ENCODE data around the gene FDXACB1. TPM values are rescaled to one million over a fixed set of nuclear protein-coding genes. Genes with fewer than 3 reads are reported as not detected.

The FDXACB1 gene
- total RNA-seq = 4.3 and 4.7 TPM in 2 replicates

- intact Hi-C loops (cut with micrococcal nuclease) = loop anchor here (1.0 to 10.0 kb wide), 14 partner anchors 9 to 1894 kb away; partner anchors contain the start of genes DLAT, NKAPD1, PIH1D2 and POU2AF1
Observed at GRCh38 chr11:111878849-111879636, at the start of gene FDXACB1, which contains the start of gene CFAP68. Gene FDXACB1 (minus strand): TSS chr11:111879165. CDS start chr11:111879132, 33 bp downstream. Gene CFAP68 (plus strand): TSS chr11:111879541. CDS start chr11:111879561, 20 bp downstream.

- intact Hi-C loops (cut with micrococcal nuclease) = loop anchor here (1.0 to 5.0 kb wide), 13 partner anchors 10 to 1391 kb away; partner anchors contain the start of genes ALG9, CFAP68, DLAT and FDXACB1
Observed at GRCh38 chr11:111926505-111927391, 47.8 kb upstream of the FDXACB1 start.

GRCh38 chr11:111925953-111926352 is 47.0 kb upstream of the FDXACB1 start:
- intact Hi-C loops (cut with micrococcal nuclease) = loop anchor here (1.0 to 5.0 kb wide), 6 partner anchors 47 to 1391 kb away; partner anchors contain the start of genes ALG9, CFAP68, FDXACB1 and PPP2R1B

- intact Hi-C loops (cut with micrococcal nuclease) = no loop called here
Observed at GRCh38 chr11:111923951-111924350, 45.0 kb upstream of the FDXACB1 start.

- intact Hi-C loops (cut with micrococcal nuclease) = no loop called here
Observed at GRCh38 chr11:111923351-111923788, 44.4 kb upstream of the FDXACB1 start.

GRCh38 chr11:111922803-111923202 is 43.8 kb upstream of the FDXACB1 start:
- intact Hi-C loops (cut with micrococcal nuclease) = no loop called here

GRCh38 chr11:111921541-111922230 is 42.7 kb upstream of the FDXACB1 start:
- intact Hi-C loops (cut with micrococcal nuclease) = no loop called here

GRCh38 chr11:111920908-111921307 is 41.9 kb upstream of the FDXACB1 start:
- intact Hi-C loops (cut with micrococcal nuclease) = no loop called here

GRCh38 chr11:111918390-111919256 is 39.7 kb upstream of the FDXACB1 start, which contains the start of gene C11orf52:
Gene C11orf52 (plus strand): TSS chr11:111918913. CDS start chr11:111918973, 60 bp downstream.
- intact Hi-C loops (cut with micrococcal nuclease) = no loop called here

GRCh38 chr11:111917788-111918187 is 38.8 kb upstream of the FDXACB1 start:
- intact Hi-C loops (cut with micrococcal nuclease) = no loop called here

GRCh38 chr11:111917312-111917711 is 38.3 kb upstream of the FDXACB1 start:
- intact Hi-C loops (cut with micrococcal nuclease) = no loop called here

GRCh38 chr11:111916768-111917167 is 37.8 kb upstream of the FDXACB1 start:
- intact Hi-C loops (cut with micrococcal nuclease) = no loop called here

GRCh38 chr11:111913997-111914396 is 35.0 kb upstream of the FDXACB1 start:
- intact Hi-C loops (cut with micrococcal nuclease) = no loop called here

GRCh38 chr11:111913031-111913861 is 34.3 kb upstream of the FDXACB1 start:
- intact Hi-C loops (cut with micrococcal nuclease) = no loop called here

GRCh38 chr11:111912535-111912934 is 33.6 kb upstream of the FDXACB1 start, which contains the start of gene HSPB2:
Gene HSPB2 (plus strand): TSS chr11:111912734. CDS start chr11:111912830, 96 bp downstream.
- intact Hi-C loops (cut with micrococcal nuclease) = no loop called here

- intact Hi-C loops (cut with micrococcal nuclease) = no loop called here
Observed at GRCh38 chr11:111911563-111912401, 32.8 kb upstream of the FDXACB1 start, which contains the start of gene CRYAB. Gene CRYAB (minus strand): TSS chr11:111911770. CDS start chr11:111911724, 46 bp downstream.

GRCh38 chr11:111910676-111911562 is 32.0 kb upstream of the FDXACB1 start:
- intact Hi-C loops (cut with micrococcal nuclease) = no loop called here
